D721Med (cell line): ENCODE results near the gene CNIH1.
"Not testable (repeated sequence)": the region's sequence is repeated elsewhere in the genome, so short reads cannot be mapped to it uniquely, and the experiment has no call there.

Source experiments
- DNase-seq: peaks from one replicate; pipeline ENCODE4 v3.0.0; 2011; ENCODE audit warnings: low spot score; ENCODE audit not compliant: insufficient read length
- FAIRE-seq: peaks from 2 replicates; lab custom pipeline; 2011; peaks lifted over from hg19 to GRCh38; lab: Jason Lieb, UNC
- CTCF ChIP-seq: IDR thresholded peaks from 2 replicates; pipeline ENCODE4 v1.5.1; 2012; ENCODE audit warnings: mild to moderate bottlenecking, control low read depth; ENCODE audit not compliant: insufficient read depth; ENCODE audit errors: missing control alignments

The CNIH1 gene

GRCh38 chr14:54451961-54452360 lies 10.8 kb upstream of the CNIH1 start:
- no peak for TF ChIP-seq CTCF
- no peak for FAIRE-seq
- DNase-seq = no peak

GRCh38 chr14:54451121-54451601 lies 10.0 kb upstream of the CNIH1 start:
- DNase-seq (no peak), FAIRE-seq (no peak)
- TF ChIP-seq CTCF = no peak

GRCh38 chr14:54450535-54450934 lies 9.4 kb upstream of the CNIH1 start:
- DNase-seq = no peak
- FAIRE-seq = no peak
- no peak for TF ChIP-seq CTCF

- no peak for DNase-seq
- TF ChIP-seq CTCF = no peak
- FAIRE-seq = no peak
Measured at GRCh38 chr14:54447231-54447692, 6.1 kb upstream of the CNIH1 start.

- TF ChIP-seq CTCF = no peak
- no peak for FAIRE-seq
- DNase-seq = no peak
Measured at GRCh38 chr14:54446161-54446693, 5.1 kb upstream of the CNIH1 start.

GRCh38 chr14:54444681-54445080 lies 3.5 kb upstream of the CNIH1 start:
- no peak for TF ChIP-seq CTCF

GRCh38 chr14:54443981-54444380 lies 2.8 kb upstream of the CNIH1 start:
- TF ChIP-seq CTCF = no peak
- DNase-seq = no peak
- FAIRE-seq = no peak

More at GRCh38 chr14:54444681-54445080, 3.5 kb upstream of the CNIH1 start:
- no peak for DNase-seq
- FAIRE-seq = no peak

- DNase-seq, FAIRE-seq: not testable (repeated sequence)
Measured at GRCh38 chr14:54442961-54443360, 1.8 kb upstream of the CNIH1 start.
